Testis (tissue), 3 donors: Measurements from ENCODE around the gene PDLIM5. TPM values are rescaled to one million over a fixed set of nuclear protein-coding genes. Genes with fewer than 3 reads are reported as not detected.

Source experiments
- DNase-seq: peaks from one replicate; pipeline ENCODE4 v3.0.0-alpha.2; 2019
- H3K27ac ChIP-seq, 2 donors: fragments of 200-600 bp; sonication (generic); one replicate each; pipeline ENCODE4 v1.5.1; 2019
- H3K27me3 ChIP-seq: fragments of 200-600 bp; sonication (generic); one replicate; pipeline ENCODE4 v1.5.1; 2019
- H3K36me3 ChIP-seq: fragments of 200-600 bp; sonication (generic); one replicate; pipeline ENCODE4 v1.5.1; 2017; ENCODE audit warnings: low read depth; ENCODE audit errors: missing control alignments
- H3K4me1 ChIP-seq: fragments of 200-600 bp; sonication (generic); one replicate; pipeline ENCODE4 v1.5.1; 2019
- H3K4me3 ChIP-seq, 2 donors: fragments of 200-600 bp; sonication (generic); one replicate each; pipeline ENCODE4 v1.5.1; 2017 to 2019
- H3K9me3 ChIP-seq: fragments of 200-600 bp; sonication (generic); one replicate; pipeline ENCODE4 v1.5.1; 2017
- CTCF ChIP-seq, 3 experiments: fragments of 450-650 bp in 2 of 3; fragments of 200-600 bp in 1 of 3; sonication (generic) in 1 of 3; IDR thresholded peaks; one replicate each; pipeline ENCODE4 v1.5.1; 2016 to 2019; ENCODE audit warnings: antibody characterized with exemption in 3 of 3, mild to moderate bottlenecking in 2 of 3, moderate library complexity in 1 of 3
- POLR2A ChIP-seq: fragments of 450-650 bp; IDR thresholded peaks from one replicate; pipeline ENCODE4 v1.6.1; 2017; ENCODE audit warnings: antibody characterized with exemption, mild to moderate bottlenecking, moderate library complexity
- WGBS, 2 donors: methylation state at CpG; one replicate each; pipeline ENCODE4 v1.1.5; 2018; 5-methylcytosine and 5-hydroxymethylcytosine counted together
- intact Hi-C: fragments of 100-400 bp; cut with DNase I; formaldehyde crosslinking; loops from one replicate; pipeline ENCODE4 v1.15.1; 2023; ENCODE audit warnings: low total_unique reads
- polyA plus RNA-seq: library from polyadenylated mRNA; stranded (reverse); fragments of 350-450 nt; fragmentation: Illumina TruSeq; extraction: RNeasy Lipid Tissue Mini Kit (QIAGEN cat#74804); gene quantifications from one replicate; pipeline ENCODE4 v1.2.3, GENCODE V29; 2014; ENCODE audit warnings: low read depth, low replicate concordance; ENCODE audit not compliant: insufficient read depth
- total RNA-seq, 2 donors: library from RNA; depleted of rRNA; stranded (reverse); fragments of >200 nt; gene quantifications; one replicate each; pipeline ENCODE4 v1.2.3, GENCODE V29; 2016

The PDLIM5 gene
- total and polyA plus RNA-seq, 3 donors from 2014 or later, result 45.5 to 86.8 (median 86.1) TPM

DNA sequence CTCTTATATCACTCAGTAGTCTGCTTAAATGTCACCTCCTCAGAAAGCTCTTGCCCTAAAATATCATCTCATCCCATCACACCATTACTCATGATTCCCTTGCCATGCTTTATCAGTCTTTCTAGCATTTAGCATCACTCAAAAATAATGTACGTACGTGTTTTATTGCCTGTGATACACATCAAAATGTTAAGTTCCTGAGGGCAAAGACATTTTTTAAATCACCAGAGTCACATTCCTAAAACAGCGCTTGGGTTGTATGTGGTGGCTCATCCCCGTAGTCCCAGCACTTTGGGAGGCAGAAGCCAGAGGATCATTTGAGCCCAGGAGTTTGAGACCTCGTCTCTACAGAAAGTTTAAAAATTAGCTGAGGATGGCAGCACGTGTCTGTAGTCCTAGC is 21.3 kb upstream of the PDLIM5 start:
- Histone ChIP-seq H3K4me3 (no peak overlapping the region), H3K9me3 (no peaks in the 10 kb centered on the region), H3K36me3 (no peaks in the 10 kb centered on the region), H3K27ac (no peak overlapping the region), H3K4me1 (no peaks in the 10 kb centered on the region), H3K27me3 (no peaks in the 10 kb centered on the region)
- no peak for TF ChIP-seq POLR2A
- TF ChIP-seq CTCF (IDR thresholded peaks at IDR 0.05), result no peak
- WGBS, 2 donors, result 82 to 92% methylated on average over 6 of the region's 6 CpGs
- intact Hi-C loops, result no loop called here
- DNase-seq, result no peak

DNA sequence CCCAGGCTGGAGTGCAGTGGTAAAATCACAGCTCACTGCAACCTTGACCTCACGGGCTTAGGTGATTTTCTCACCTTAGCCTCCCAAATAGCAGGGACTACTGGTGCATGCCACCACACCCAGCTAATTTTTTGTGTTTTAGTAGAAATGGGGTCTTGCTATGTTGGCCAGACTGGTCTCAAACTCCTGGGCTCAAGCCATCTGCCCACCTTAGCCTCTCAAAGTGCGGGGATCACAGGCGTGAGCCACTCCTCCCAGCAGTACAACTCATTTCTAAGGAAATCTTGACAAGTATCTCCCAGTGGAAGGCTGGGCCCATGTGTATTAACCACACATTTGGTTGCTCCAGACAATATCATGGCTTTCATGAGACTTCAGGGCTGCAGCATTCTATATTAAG is 20.4 kb upstream of the PDLIM5 start:
- 90 to 97% methylated on average over 3 of the region's 3 CpGs for WGBS, 2 donors
- TF ChIP-seq POLR2A (no peak), CTCF (IDR thresholded peaks at IDR 0.05) (no peak)

GRCh38 chr4:94434505-94434904 is 17.2 kb upstream of the PDLIM5 start:
- Histone ChIP-seq H3K27me3 (no peaks in the 10 kb centered on the region), H3K9me3 (no peaks in the 10 kb centered on the region), H3K27ac (no peak overlapping the region), H3K4me3 (no peak overlapping the region), H3K4me1 (no peaks in the 10 kb centered on the region), H3K36me3 (no peaks in the 10 kb centered on the region)
- intact Hi-C loops, result no loop called here
- no peak for DNase-seq
- no peak for TF ChIP-seq CTCF (IDR thresholded peaks at IDR 0.05)
- no peak for TF ChIP-seq POLR2A

More for the DNA sequence above, 20.4 kb upstream of the PDLIM5 start:
- no peaks in the 10 kb centered on the region for H3K27me3 ChIP-seq
- no peak overlapping the region for H3K27ac ChIP-seq
- no peaks in the 10 kb centered on the region for H3K36me3 ChIP-seq
- intact Hi-C loops, result no loop called here
- no peaks in the 10 kb centered on the region for H3K4me1 ChIP-seq
- no peak overlapping the region for H3K4me3 ChIP-seq
- H3K9me3 ChIP-seq, result no peaks in the 10 kb centered on the region
- no peak for DNase-seq

GRCh38 chr4:94435874-94436273 is 15.9 kb upstream of the PDLIM5 start:
- DNase-seq, result no peak
- intact Hi-C loops, result no loop called here
- no peaks in the 10 kb centered on the region for H3K36me3 ChIP-seq
- no peak overlapping the region for H3K4me3 ChIP-seq
- no peaks in the 10 kb centered on the region for H3K9me3 ChIP-seq
- no peak for TF ChIP-seq POLR2A
- no peak for TF ChIP-seq CTCF (IDR thresholded peaks at IDR 0.05)
- H3K4me1 ChIP-seq, result no peaks in the 10 kb centered on the region
- H3K27ac ChIP-seq, result no peak overlapping the region
- 72 to 81% methylated on average over 2 of the region's 2 CpGs for WGBS, 2 donors
- H3K27me3 ChIP-seq, result no peaks in the 10 kb centered on the region

GRCh38 chr4:94436512-94436911 is 15.2 kb upstream of the PDLIM5 start:
- intact Hi-C loops, result no loop called here
- no peak for DNase-seq
- WGBS, 2 donors, result 91 to 100% methylated on average over 1 of the region's 1 CpG
- no peaks in the 10 kb centered on the region for H3K36me3 ChIP-seq
- no peak for TF ChIP-seq POLR2A
- no peak for TF ChIP-seq CTCF (IDR thresholded peaks at IDR 0.05)
- no peak overlapping the region for H3K4me3 ChIP-seq
- H3K27me3 ChIP-seq, result no peaks in the 10 kb centered on the region
- no peak overlapping the region for H3K27ac ChIP-seq
- H3K4me1 ChIP-seq, result no peaks in the 10 kb centered on the region
- H3K9me3 ChIP-seq, result no peaks in the 10 kb centered on the region
